Calu3 (cell line): Measurements from ENCODE around the gene ST6GAL1. TPM values are rescaled to one million over a fixed set of nuclear protein-coding genes. Genes with fewer than 3 reads are reported as not detected.

ENCODE experiments used
- BruUV-seq: library from RNA; stranded (reverse); fragments of 400-500 nt; replicated peaks from 2 replicates; lab custom pipeline; 2021; lab: Mats Ljungman, UMichigan
- CTCF ChIA-PET: fragments of 300-600 bp; sonication (Branson Sonifier 250); formaldehyde crosslinking; loops from one replicate; lab custom pipeline; 2022; ENCODE audit warnings: antibody characterized with exemption; lab: Charles Lee
- DNase-seq: peaks from one replicate; pipeline ENCODE4 v3.0.0; 2022
- H3K27ac Mint-ChIP-seq: one replicate; pipeline ENCODE4 v1.8.0; 2022; ENCODE audit warnings: mixed read lengths; ENCODE audit not compliant: unreplicated experiment
- H3K27me3 Mint-ChIP-seq: one replicate; pipeline ENCODE4 v1.8.0; 2022; ENCODE audit warnings: mixed read lengths; ENCODE audit not compliant: unreplicated experiment
- H3K36me3 Mint-ChIP-seq: one replicate; pipeline ENCODE4 v1.8.0; 2022; ENCODE audit warnings: mild to moderate bottlenecking, moderate library complexity, mixed read lengths; ENCODE audit not compliant: insufficient read depth, unreplicated experiment
- H3K4me1 Mint-ChIP-seq: one replicate; pipeline ENCODE4 v1.8.0; 2022; ENCODE audit warnings: mild to moderate bottlenecking, low read depth, mixed read lengths; ENCODE audit not compliant: unreplicated experiment
- H3K4me3 Mint-ChIP-seq: one replicate; pipeline ENCODE4 v1.8.0; 2022; ENCODE audit warnings: mild to moderate bottlenecking, low read depth, moderate library complexity, mixed read lengths; ENCODE audit not compliant: unreplicated experiment
- H3K9me3 Mint-ChIP-seq: one replicate; pipeline ENCODE4 v1.8.0; 2022; ENCODE audit warnings: low read depth, mixed read lengths; ENCODE audit not compliant: unreplicated experiment
- CTCF ChIP-seq: fragments of 200-600 bp; IDR thresholded peaks from one replicate; pipeline ENCODE4 v1.8.0; 2022; ENCODE audit warnings: antibody characterized with exemption; ENCODE audit not compliant: unreplicated experiment
- intact Hi-C: fragments of 100-400 bp; cut with micrococcal nuclease; formaldehyde crosslinking; loops from one replicate; pipeline ENCODE4 v1.10.0; 2022; ENCODE audit not compliant: unreplicated experiment
- total RNA-seq: library from RNA; stranded (reverse); gene quantifications from 2 replicates; pipeline ENCODE4 v1.2.3, GENCODE V29; 2022

The ST6GAL1 gene
- total RNA-seq, 1 experiment from 2014 or later: 20.4 TPM

GRCh38 chr3:186976837-186977750, 46.8 kb downstream of the ST6GAL1 start:
- no peak overlapping the region for H3K4me3 Mint-ChIP-seq
- CTCF ChIA-PET: interaction anchor here (0.8 kb wide), 1 partner anchor 9 kb away, joined by 3 read pairs; no protein-coding TSS in a partner anchor
- H3K36me3 Mint-ChIP-seq: no peaks in the 10 kb centered on the region
- H3K4me1 Mint-ChIP-seq: no peaks in the 10 kb centered on the region
- no TSS peak for BruUV-seq
- DNase-seq: no peak
- no peaks in the 10 kb centered on the region for H3K27me3 Mint-ChIP-seq
- TF ChIP-seq CTCF: no peak
- H3K9me3 Mint-ChIP-seq: no peaks in the 10 kb centered on the region
- intact Hi-C loops: no loop called here
- no peak overlapping the region for H3K27ac Mint-ChIP-seq

- no peaks in the 10 kb centered on the region for H3K36me3 Mint-ChIP-seq
- no peak for TF ChIP-seq CTCF
- H3K9me3 Mint-ChIP-seq: no peaks in the 10 kb centered on the region
- intact Hi-C loops: no loop called here
- no peak for DNase-seq
- CTCF ChIA-PET: no interaction called here
- H3K27me3 Mint-ChIP-seq: peaks cover 5% of the 10 kb centered on the region
- BruUV-seq: no TSS peak
- no peaks in the 10 kb centered on the region for H3K4me1 Mint-ChIP-seq
- no peak overlapping the region for H3K27ac Mint-ChIP-seq
- H3K4me3 Mint-ChIP-seq: no peak overlapping the region
Measured at GRCh38 chr3:186978712-186979111, 48.4 kb downstream of the ST6GAL1 start.

GRCh38 chr3:186979852-186980251, 49.5 kb downstream of the ST6GAL1 start:
- CTCF ChIA-PET: interaction anchor here (0.7 to 1.2 kb wide), 4 partner anchors 28 to 87 kb away, joined by 3 to 6 read pairs (median 3); no protein-coding TSS in a partner anchor
- Mint-ChIP-seq H3K4me1 (no peaks in the 10 kb centered on the region), H3K9me3 (no peaks in the 10 kb centered on the region), H3K27me3 (peaks cover 16% of the 10 kb centered on the region), H3K4me3 (no peak overlapping the region), H3K27ac (no peak overlapping the region), H3K36me3 (no peaks in the 10 kb centered on the region)
- intact Hi-C loops: no loop called here
- DNase-seq: no peak
- TF ChIP-seq CTCF: no peak
- no TSS peak for BruUV-seq

- BruUV-seq: no TSS peak
- intact Hi-C loops: no loop called here
- DNase-seq: no peak
- CTCF ChIA-PET: interaction anchor here (0.6 to 1.2 kb wide), 2 partner anchors 85 to 453 kb away, joined by 3 to 6 read pairs; no protein-coding TSS in a partner anchor
- Mint-ChIP-seq H3K9me3 (no peaks in the 10 kb centered on the region), H3K4me3 (no peak overlapping the region), H3K4me1 (no peaks in the 10 kb centered on the region), H3K27ac (no peak overlapping the region), H3K27me3 (peaks cover 17% of the 10 kb centered on the region), H3K36me3 (no peaks in the 10 kb centered on the region)
- TF ChIP-seq CTCF: no peak
Measured at GRCh38 chr3:186980989-186981388, 50.7 kb downstream of the ST6GAL1 start.
